HG03571 (cell line): Measurements from ENCODE around the gene GALNT13.

ENCODE experiments used
- ATAC-seq: cut with Tn5 transposase; IDR thresholded peaks from one replicate; pipeline ENCODE4 v1.9.1; 2021; ENCODE audit not compliant: unreplicated experiment

Gene GALNT13

GRCh38 chr2:154289870-154290269 lies 418.1 kb downstream of the GALNT13 start:
- no peak for ATAC-seq

GRCh38 chr2:154291511-154291910 lies 419.8 kb downstream of the GALNT13 start:
- ATAC-seq = no peak

- no peak for ATAC-seq
These were observed 420.2 kb downstream of the GALNT13 start for GRCh38 chr2:154291927-154292326.

GRCh38 chr2:154293864-154294263 lies 422.1 kb downstream of the GALNT13 start:
- ATAC-seq = no peak

DNA sequence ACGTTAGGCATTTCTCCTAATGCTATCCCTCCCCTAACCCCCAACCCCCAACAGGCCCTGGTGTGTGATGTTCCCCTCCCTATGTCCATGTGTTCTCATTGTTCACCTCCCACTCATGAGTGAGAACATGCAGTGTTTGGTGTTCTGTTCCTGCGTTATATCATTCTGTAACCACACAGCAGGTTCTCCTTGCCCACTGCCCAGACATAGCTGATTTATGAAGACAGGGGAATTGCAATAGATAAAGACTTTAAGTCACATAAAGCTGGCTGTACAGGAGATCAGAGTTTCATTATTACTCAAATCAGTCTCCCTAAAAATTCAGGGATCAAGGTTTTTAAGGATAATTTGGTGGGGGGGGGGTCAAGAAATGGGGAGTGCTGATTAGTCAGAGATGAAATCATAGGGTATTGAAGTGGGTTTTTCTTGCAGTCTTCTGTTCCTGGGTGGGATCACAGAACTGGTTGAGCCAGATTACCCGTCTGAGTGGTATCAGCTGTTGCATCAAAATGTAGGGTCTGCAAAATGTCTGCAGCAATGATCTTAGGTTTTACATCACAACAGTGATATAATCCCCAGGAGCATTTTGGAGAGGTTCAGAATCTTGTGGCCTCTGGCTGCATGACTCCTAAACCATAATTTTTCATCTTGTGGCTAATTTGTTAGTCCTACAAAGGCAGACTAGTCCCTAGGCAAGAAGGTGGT lies 434.7 kb downstream of the GALNT13 start:
- no peak for ATAC-seq

- no peak for ATAC-seq
These were observed 435.3 kb downstream of the GALNT13 start for GRCh38 chr2:154307007-154307406.

- no peak for ATAC-seq
These were observed 452.9 kb downstream of the GALNT13 start for GRCh38 chr2:154324601-154325000.

GRCh38 chr2:154329510-154329909 lies 457.8 kb downstream of the GALNT13 start:
- no peak for ATAC-seq

GRCh38 chr2:154331784-154332183 lies 460.1 kb downstream of the GALNT13 start:
- ATAC-seq = no peak

GRCh38 chr2:154336201-154336600 lies 464.5 kb downstream of the GALNT13 start:
- no peak for ATAC-seq

DNA sequence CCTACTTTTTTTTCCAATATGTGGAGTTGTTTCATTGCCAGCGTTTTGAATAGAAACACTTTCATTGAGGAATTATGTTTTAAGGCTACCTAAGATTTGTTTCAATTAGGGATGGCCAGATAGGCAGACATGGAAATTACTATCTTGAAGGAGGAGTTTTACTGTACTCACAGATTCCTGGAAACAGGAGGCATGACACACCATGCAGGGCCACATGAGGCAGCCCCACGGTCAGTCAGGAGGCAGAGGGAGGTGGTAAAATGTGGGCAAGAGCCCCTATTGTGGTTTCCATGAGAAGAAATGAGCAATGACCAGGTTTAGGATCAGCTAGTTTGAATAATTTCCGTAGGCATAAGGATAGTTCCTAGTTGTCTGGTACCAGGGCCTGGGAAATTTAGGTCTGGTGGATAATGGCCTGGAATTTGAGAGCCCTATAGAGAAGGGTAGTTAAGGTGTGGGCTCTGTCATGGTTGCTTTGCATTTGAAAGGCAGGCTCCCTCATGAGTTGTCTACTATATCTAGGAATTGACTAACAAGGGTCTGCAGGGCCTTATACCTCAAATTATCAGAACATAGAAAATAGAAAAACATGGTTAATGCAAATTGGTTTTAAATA lies 466.7 kb downstream of the GALNT13 start:
- no peak for ATAC-seq

GRCh38 chr2:154343282-154343681 lies 471.6 kb downstream of the GALNT13 start:
- ATAC-seq = no peak

DNA sequence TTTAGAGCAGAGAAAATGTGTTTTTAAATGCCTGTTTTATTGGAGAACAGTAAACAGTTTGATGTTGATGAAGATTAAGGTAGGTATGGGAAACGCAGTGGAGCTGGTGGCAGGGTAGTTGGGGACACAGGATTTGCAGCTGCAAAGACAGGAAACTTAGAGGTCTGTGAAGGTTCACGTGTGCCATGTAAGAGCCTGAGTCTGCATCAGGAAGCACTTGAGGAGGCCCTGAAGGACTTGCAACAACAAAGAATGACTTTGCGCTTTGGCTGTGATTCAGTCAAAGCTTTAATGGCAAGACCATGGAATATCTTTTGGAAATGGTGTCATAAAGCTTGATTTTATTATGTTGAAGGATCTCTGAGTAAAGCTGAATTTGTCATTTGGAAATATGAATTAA lies 479.2 kb downstream of the GALNT13 start:
- no peak for ATAC-seq

DNA sequence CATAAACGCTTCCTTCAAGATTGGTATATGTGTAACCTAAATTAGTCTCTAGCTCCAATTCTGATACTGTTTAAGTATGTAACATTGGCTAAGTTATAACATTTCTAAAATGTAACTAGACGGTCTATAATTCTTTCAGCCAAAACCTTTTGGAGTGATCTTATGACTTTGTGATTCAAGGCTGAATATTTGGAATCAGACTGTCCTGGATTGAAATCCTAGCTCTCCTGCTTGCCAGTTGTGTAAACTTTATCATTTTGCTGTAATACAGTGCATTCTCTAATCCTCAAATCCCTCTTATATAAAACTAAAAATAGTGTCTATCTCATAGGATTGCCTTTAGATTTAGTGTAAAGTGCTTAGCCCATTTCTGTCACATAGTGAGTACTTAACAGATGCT lies 489.6 kb downstream of the GALNT13 start:
- no peak for ATAC-seq

DNA sequence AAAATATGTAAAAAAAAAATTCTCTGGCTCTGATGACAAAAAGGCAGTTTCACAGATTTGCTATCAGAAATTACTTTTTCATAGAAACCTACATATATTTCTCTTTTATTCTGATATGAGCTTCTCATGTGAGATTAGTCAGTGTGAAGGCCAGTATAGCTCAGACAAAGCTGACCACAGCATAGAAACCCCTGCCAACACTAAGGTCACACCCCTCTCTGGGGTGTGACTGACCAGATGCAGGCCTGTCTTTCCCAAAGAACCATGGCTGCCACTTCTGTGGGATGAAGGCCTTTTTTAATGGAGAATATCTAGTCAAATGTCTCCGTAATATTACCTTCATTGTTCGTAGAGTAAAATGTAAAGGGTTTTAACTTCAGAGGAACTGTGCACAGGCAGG lies 496.4 kb downstream of the GALNT13 start:
- no peak for ATAC-seq

DNA sequence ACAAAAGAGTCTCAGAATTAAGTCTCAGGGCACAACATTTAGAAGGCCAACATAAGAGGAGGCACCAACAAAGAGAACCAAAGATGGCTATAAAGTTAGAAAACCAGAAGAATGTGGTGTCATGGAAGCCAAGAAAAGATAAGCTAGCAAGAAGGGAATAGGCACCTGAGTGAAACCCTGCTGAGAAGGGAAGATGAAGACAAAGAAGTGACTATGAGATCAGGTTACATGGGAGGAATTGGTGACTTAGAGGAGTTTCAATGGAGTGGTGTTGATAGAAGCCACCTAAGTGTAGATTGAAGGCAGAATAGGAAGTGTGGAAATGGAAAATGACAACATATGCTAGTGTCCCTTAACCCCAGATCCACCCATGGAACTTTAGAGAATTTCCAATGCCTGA lies 499.2 kb downstream of the GALNT13 start:
- ATAC-seq = no peak

DNA sequence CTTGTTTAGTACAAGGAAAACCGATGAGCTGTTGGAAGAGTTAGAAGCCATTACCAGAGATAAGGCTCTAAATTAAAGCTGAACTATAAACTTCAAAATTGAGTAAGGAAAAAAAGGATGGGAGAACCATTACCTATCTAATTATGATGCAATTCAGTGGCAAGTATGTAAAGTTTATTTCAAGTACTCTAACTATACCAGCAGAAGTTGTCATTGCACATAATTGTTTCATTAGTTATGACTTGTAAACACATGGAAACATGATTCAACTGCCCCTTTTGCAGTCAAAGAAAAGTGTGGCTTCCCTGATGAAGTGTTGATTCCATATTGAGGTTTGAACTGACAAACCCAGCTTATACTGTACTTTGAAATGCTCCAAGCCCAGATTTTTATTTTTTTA lies 502.7 kb downstream of the GALNT13 start:
- ATAC-seq = no peak

DNA sequence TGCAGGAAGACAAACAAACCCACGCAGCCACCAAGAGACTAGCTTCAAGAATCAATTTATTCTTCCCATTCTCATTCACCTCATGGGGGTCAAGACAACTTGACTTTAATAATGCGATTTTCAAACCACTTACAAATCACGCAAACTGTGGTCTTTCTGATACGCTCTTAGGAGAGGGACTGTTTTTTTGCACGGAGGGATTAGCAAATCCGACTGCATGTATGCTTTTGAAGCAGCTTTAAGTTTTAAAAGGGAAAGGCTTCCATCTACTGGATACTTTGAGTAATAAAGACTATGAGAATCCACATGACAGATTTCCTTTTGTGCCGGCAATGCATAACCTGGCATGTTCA lies 503.8 kb downstream of the GALNT13 start:
- ATAC-seq = no peak

DNA sequence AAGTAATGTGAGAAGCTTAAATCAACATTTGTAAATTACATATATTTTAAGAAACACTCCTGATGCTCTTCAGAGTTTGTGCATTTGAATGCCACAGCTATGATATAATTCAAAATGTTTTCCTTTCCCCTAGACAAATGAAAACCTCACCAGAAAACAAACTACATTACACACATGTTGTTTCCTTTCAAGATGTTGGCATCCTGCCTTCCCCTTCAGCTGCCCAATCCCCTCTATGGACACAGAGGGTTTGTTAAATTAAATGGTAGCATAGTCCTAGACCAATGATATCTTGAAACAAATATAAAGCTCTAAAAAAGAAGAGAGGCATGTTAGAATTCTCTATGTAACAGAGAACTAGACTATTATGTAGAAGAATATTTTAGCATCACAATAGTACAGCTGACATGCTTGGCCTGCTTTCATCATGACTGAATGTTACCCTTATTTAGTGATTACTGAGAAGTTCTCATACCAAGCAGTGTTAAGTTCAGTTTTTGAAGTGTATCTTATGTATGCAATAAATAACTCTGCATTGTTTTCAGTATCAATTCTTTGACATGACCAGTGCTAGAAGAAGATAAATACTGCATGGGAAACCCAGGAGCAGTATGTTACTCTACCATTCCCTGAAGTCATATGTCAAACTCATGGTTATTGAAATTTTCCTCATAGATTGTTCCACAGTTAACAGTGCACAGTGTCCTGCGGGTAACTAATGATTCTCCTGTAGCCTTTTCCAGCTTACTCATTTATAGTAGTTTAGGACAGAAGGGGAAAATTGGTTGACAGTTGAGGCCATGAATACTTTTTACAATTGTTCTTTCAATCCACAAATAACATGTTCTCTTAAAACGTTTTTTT lies 510.4 kb downstream of the GALNT13 start:
- ATAC-seq = no peak

DNA sequence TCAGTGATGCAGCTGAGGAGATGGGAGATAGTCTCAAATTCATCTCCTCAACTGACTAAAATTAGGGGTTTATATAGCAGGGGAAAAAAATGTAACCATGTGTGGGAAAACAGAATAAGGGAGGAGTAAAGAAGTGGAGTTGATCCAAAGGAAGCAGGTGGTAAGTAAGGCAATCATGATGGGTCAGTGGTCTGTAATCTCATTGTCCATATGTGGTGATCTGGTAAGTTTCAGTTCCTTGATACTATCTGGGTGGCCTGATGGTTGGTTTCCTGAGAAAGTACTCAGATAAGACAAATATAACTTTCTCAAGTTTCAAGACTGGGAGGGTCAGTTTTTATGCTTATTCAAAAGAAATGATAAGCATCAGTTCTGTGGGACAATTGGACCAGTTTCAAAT lies 514.5 kb downstream of the GALNT13 start:
- ATAC-seq = no peak

GRCh38 chr2:154391051-154391450 lies 519.3 kb downstream of the GALNT13 start:
- ATAC-seq = no peak

DNA sequence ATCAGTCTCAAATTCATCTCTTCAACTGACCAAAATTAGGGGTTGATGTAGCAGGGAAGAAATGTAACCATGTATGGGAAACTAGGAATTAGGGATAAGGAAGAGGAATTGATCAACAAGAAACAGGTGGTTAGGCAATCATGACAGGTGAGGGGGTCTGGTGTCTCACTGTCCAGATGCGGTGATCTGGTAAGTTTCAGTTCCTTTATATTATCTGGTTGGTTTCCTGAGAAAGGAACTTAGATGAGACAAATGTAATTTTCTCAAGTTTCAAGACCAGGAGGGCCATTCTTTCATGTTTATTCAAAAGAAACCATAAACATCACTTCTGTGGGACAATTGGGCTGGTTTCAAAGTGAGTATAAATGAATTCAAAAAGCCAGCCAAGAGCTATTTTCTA lies 520.5 kb downstream of the GALNT13 start:
- peak; percentile 83 for ATAC-seq
